ENCODE results near the gene PLD1.
"Not testable (repeated sequence)": the region's sequence is repeated elsewhere in the genome, so short reads cannot be mapped to it uniquely, and the experiment has no call there.

PLD1 gene, protein sequence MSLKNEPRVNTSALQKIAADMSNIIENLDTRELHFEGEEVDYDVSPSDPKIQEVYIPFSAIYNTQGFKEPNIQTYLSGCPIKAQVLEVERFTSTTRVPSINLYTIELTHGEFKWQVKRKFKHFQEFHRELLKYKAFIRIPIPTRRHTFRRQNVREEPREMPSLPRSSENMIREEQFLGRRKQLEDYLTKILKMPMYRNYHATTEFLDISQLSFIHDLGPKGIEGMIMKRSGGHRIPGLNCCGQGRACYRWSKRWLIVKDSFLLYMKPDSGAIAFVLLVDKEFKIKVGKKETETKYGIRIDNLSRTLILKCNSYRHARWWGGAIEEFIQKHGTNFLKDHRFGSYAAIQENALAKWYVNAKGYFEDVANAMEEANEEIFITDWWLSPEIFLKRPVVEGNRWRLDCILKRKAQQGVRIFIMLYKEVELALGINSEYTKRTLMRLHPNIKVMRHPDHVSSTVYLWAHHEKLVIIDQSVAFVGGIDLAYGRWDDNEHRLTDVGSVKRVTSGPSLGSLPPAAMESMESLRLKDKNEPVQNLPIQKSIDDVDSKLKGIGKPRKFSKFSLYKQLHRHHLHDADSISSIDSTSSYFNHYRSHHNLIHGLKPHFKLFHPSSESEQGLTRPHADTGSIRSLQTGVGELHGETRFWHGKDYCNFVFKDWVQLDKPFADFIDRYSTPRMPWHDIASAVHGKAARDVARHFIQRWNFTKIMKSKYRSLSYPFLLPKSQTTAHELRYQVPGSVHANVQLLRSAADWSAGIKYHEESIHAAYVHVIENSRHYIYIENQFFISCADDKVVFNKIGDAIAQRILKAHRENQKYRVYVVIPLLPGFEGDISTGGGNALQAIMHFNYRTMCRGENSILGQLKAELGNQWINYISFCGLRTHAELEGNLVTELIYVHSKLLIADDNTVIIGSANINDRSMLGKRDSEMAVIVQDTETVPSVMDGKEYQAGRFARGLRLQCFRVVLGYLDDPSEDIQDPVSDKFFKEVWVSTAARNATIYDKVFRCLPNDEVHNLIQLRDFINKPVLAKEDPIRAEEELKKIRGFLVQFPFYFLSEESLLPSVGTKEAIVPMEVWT

DNA sequence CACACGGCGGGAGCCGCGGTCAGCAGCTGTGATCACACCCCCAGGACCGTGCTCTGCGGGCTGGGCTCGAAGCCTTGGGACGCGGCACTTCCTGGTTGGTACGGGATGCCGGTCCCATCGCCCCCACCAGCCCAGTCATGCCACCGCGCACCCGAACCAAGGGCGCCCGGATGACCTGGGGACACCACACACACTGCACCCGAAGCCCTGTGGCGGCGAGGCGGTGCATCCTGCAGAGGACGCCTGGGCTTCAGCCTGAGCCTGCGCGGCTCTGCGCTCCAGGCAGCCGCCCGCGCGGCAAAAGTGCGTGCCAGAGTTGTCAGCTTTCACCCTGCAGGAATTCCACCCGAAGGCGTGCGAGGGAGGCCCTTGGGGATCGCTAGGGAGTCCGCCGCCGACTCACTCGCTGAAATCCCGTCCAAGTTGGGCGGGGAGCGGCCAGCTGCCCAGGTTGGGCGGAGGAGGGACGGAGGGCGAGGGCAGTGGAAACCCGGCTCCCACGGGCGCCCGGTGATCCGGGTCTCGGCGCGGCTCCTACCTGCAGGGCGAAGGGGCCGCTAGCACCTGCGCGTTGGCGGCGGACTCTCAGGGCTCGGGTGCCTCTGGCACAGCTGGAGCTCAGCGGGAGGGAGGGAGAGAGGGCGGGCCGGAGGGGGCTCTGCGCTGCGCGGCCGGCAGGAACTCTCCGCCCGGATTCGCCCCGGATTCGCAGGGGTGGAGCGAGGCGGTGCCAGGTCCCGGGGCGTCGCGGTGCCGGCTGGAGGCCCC is at the start of gene PLD1:
TSS of gene PLD1 (minus strand) at position 623 of the 768 bp plus-strand sequence. CDS start 72,432 bp downstream, outside the sequence.
- DNase-seq (ENCODE audit: low read depth) = peak; percentile 25

DNA sequence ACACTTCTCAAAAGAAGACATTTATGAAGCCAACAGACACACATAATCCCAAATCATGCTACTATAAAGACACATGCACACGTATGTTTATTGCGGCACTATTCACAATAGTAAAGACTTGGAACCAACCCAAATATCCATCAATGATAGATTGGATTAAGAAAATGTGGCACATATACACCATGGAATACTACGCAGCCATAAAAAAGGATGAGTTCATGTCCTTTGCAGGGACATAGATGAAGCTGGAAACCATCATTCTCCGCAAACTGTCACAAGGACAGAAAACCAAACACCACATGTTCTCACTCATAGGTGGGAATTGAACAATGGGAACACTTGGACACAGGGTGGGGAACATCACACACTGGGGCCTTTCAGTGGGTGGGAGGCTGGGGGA is 48.5 kb upstream of the PLD1 start:
- DNase-seq (ENCODE audit: low read depth) = not testable (repeated sequence)

DNA sequence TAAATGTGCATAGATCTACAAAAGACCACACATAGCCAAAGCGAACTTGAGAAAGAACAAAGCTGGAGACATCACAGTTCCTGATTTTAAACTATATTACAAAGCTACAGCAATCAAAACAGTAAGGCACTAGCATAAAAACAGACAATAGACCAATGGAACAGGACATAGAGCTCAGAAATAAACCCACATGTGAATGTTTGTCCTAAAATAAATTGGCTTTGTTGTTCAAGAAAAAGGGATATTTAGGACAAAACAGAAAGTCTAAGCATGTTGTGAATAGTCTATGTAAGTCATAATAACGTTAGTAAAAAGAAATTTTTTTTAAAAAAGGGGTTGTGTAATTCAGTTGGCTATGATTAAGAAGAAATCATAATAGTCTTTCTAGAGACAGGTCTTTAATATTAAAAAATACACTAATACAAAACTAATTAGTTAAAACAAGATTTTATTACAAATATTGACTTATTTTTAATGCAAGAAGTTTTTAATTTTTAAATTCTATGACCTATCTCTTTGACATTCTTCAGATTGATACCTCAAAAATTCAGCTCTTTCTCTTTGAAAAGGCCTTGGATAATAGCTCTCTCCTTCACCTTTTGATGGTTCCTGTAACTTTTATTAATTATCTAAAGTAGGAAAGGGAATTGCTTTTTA is 44.5 kb upstream of the PLD1 start:
- DNase-seq (ENCODE audit: low read depth) = no peak

DNA sequence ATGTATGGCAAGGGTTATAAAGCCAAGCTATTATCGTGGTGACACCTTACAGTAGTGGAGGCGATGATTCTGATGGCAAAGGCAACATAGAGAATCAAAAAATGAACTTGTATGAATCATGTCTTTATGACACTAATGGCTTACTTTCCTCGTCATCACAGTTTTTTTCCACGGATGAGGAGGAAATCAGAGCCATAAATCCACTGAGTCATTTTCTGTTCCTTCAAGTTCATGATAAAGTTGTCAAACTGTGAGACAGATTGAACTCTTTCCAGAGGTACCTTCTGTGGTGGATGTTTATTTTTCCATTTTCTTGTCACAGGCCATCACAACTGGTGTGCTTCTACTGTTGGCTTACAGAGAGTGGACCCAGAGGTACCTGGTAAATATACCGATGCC is 41.4 kb upstream of the PLD1 start:
- DNase-seq (ENCODE audit: low read depth) = no peak

DNA sequence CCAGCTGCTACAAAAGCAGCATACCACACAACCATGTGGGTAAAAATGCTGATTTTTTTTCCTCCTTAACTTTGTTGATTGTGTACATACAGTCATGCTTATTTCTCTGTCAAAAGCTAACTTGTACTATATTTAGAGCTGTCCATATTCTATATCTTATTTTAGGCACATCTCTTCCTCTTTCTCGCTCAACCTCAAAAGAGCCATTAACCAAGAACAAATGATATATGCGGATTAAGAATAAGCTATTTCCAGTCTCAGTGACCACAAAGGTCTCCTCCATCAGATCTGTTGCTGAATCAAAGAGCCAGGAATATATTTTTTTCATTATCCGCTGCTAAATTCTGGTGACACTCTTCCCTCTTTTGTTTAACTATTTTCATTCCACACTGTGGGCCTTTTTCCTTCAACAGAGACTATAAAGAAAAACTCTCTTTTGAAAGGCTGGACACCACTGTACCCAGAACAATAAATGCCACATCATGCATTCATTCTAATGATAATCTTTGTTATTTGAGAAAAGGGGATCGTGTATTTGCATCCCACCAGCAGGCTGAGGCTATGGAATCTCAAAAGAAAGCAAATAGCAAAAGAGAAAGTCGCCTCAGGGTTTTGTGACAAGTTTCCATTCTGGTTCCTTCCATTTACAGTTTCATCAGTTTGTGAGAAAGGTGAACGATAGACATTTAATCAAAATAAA is 40.8 kb upstream of the PLD1 start:
- no peak for DNase-seq (ENCODE audit: low read depth)

DNA sequence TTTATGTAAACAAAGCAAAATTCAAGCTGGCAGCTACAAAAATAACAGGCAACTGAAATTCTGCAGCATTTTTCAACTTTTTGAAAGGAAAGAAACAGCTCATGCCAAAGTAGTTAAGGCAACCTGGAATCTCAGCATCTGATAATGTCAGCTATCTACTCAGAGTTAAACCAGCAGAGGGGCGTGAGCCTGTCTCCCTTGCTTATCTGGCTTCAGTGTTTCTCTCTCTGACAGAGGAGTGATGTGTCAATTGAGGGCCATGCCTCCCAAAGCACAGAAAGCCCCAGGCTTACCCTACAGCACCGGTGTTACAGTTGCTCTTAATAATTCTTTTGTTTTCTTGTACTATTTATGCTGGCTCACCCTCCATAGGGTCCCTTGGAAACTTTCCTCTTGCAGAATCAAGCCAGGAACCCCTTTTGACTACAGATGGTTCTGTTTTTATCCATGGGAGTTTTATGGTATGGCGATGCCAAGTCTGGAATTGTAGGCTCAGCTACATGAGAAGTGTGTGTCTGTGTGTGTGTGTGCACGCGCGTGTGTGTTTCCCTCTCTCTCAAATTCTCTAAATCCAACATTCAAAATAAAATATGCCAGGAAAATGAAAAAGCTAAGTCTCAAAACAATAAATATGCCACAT is 40.2 kb upstream of the PLD1 start:
- no peak for DNase-seq (ENCODE audit: low read depth)

DNA sequence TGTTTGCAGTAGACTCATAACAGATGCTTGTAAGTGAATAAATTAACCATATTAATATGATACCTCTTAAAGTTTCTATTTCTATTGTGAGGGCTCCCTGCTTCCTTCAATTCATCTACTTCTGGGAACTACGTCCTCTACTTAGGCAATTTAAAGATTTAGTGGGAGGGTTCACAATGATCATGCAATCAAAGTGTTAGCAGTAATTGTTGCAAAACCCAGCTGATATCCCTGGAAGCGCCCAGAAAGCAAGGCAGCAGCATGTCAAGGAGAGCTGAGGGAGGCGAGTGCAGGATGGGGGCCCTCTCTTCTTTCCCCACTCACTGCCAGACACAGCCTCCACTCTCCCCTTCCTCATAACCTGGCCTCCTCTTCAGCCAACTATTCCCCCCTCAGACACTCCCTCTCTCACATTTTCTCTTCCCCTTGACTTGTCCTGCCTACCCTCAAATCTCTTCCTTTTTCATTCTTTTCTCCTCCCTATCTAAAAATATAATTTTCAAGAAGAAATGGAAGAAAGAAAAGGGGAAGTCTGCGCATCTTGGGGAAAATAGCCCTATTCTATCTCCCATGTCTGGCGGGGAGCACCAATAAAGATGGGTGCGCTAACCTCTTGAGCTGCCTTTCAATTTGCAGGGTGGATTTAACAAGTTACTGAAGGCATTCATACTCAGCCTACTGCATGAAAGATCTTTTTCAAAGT is 39.5 kb upstream of the PLD1 start:
- DNase-seq (ENCODE audit: low read depth) = no peak

DNA sequence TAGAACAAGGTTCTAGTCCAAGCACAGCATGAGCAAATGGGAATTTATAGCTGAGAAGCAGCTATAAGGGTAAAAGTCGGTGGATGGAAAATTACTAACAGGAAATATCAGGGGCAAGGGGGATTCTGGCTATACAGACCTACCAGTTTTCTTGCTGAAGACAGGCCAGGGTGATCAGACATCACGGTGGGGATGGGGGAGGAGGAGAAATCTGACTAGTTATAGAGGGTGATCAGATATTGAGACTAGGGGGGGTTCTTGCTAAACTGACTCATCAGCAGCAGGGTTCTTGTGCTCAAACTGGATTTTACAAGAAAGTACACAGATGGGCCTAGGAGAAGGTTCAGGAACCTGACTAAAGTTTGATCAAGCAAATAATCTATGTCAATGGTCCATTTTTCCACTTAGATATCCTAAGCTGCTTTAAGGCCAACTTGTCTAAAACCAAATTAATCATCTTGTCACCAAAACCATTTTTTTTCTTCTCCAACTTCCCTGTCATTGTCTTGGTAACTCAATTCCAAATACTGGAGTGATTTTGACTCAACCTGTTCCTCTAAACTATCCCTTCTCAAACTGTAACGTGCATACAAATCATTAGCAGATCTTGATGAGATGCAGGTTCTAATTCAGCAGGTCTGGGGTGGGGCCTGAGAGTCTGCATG is 37.4 kb upstream of the PLD1 start:
- DNase-seq (ENCODE audit: low read depth) = no peak

DNA sequence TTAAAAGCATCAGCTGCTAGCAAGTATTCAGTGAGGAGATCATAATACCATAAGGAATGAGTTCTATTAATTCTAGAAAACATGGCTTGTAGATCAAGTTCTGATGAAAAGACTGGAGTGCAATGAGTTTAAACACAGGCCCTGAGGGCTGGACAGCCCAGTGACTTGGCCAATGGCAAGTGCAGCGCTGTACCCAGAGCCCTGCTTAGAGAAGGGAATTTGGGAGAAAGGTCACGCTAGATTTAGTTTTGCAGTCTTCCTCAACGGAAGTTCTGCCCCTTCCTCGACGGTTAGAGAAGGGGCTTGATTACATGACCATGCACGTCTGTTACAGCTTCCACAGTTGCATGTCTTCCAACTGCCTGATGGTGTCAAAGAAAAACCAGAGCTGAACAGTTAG is 36.9 kb upstream of the PLD1 start:
- DNase-seq (ENCODE audit: low read depth) = no peak

DNA sequence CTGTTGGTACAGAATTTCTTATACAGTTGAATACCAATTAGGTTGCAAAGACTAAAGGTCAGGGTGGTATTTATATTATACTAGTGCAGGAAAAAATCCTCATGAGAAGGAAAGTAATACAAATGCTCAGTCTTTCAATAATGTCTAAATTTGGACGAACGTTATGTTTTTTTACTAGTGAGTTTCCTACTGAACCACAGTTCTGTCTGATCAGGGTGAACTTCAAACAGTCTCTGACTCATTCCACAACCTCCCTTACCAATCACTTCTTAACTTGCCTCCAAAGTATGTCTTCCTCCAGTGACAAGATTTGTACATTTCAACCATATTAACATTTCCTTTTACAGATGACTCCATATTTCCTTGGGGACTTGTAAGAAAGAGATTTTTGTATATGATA is 36.3 kb upstream of the PLD1 start:
- DNase-seq (ENCODE audit: low read depth) = no peak

DNA sequence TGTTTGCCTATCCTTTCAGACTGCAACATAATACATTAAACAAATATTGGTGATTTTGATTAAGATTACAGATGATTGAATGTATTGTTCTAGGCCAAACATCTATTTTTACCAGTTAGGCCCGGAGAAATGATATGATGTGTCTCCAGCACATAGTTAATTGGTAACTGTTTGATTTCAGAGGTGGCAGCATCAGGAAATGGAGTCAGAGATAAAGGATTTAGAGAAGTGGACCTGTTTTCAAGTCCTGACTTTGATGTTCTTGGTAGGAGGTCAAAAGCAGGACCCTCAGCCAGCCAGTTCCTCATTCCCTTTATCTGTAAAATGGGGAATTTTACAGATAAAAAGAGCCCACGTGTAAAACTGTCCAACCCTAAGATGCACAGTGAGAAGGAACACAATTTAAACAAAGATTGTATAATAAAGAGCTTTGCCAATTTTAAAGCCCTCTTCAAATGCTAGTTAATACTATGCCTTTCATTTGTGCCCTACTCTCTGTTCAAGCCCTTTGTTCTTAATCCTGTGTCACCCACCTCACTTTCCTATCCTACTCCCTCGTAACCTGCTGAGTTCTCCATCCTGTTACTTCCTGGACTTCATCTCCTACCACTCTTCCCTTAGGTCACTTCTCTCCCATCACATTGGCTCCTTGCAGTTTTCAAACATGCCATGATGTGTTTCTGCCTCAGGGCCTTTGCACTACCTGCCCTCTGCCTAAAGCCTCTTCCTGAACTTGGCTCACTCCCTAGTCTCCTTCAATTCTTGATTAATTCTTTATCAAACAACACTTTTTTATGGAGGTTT is 35.4 kb upstream of the PLD1 start:
- no peak for DNase-seq (ENCODE audit: low read depth)

DNA sequence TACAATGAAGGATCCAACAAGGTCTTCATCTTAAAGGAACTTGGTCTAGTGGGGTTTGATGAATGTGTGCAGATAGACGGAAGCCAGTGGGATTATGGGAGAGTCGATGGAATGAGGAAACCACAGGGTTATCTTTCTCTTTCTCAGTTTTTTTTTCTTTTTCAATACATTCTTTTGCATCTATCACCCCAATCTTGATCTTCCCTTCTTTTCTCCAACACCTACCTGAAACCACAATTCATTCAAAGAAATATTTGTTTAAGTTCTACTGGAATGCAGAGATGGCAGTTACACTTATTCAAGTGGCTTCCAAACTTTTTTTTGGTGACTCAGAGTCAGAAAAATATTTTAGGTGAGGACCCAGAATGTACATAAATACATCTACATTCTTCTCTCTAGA is 34.6 kb upstream of the PLD1 start:
- DNase-seq (ENCODE audit: low read depth) = no peak

DNA sequence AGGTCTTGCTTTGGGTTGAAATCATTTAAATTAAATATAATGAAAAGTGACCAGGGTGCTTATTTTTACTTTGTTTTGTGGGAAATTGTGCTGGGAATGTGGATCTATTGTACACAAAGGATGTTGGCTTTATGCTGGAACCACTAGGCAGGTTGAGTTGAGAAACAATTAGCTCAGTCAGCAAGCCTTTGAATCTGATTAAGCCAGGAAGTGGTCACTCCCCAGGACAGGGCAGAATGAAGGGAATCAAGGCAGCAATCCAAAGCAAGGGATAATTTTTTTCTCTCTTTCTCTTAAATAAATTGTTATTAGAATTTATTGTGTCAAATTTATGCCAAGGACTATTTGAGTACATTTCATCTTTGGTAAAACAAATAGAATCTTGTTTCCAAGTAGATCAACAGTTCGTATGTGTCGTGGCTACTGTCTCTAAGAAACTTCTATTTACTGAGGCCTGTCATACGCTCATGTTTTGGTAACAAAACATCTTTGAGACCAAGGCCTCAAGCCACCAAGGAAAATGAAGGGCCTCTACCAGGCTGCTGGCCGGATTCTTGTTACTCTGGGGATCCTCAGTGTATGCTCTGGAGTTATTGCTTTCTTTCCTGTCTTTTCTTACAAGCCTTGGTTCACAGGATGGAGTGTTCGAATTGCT is 32.7 kb upstream of the PLD1 start, which contains the start of gene TMEM212:
TSS of gene TMEM212 (plus strand) at position 486 of the 655 bp plus-strand sequence. CDS start at position 521, 35 bp downstream.
- DNase-seq (ENCODE audit: low read depth) = no peak

DNA sequence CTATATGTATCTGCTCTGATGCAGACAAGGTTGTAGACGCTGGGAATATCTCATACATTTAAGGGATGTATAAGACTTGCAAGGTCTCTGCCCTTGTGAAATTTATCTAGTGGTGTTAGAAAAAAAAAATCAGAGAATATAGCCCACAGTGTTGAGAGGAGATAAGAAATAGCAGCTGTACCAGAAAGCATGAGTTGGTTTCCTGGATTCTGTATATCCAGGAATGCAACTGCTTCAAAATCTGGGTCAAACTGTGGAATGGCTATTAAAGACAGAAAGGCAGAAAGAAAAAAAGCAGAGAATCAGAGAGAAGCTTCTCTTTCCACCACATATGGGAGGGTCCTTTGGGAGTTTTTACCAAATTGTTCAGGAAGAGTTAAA is 31.3 kb upstream of the PLD1 start:
- DNase-seq (ENCODE audit: low read depth) = no peak

DNA sequence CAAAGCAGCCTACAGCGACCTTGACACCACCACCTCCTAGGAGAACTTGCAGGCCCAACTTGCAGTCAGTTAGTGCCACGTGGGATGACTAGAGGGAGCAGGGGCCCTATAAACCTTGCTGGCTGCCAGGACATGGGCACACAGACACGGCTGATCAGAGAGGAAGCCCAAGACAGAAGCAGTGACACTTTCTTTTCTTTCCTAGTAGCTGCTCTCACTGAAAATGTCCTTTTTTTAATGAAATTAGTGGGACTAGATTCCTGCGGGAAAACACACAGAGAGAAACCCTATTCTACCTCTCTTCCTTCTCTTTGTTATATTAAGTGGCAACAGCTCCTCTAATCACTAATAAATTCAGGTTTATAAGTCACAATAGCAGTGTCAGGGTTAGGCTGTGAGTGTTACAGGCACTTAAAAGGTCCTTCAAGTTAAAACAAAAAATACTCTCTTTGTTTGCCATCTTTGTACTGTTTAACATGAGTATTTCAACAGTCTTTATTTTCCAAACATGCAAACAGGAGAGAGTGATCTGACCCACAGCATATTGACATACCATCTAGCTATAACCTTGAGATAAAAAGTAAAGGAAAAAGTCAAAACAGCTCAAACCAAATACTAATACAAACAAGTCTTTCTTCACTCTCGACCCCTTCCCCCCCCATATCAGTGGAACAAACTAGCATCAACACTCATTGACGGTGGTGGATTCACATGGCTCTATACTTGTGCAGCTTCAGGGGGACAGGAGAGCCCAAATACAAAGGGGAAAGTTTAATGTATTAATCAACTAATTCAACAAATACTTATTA is 30.7 kb upstream of the PLD1 start:
- DNase-seq (ENCODE audit: low read depth) = no peak

DNA sequence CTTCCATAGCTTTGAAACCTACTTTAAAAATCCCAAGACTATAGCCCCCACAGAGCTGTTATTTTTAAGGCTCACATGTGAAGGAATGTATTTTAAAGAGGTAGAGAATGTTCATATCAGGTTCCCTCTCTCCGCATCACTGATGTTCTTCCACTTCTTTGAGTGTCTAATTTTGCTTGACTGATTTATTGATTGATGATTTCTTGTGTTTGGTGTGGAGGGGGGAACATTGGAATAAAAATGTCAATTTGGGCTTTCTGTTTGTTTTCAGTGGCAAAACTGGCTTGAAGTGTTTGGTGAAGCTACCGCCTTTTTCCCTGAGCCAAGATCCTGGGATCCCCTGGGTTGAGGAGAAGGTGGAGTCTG is 30.1 kb upstream of the PLD1 start:
- no peak for DNase-seq (ENCODE audit: low read depth)

DNA sequence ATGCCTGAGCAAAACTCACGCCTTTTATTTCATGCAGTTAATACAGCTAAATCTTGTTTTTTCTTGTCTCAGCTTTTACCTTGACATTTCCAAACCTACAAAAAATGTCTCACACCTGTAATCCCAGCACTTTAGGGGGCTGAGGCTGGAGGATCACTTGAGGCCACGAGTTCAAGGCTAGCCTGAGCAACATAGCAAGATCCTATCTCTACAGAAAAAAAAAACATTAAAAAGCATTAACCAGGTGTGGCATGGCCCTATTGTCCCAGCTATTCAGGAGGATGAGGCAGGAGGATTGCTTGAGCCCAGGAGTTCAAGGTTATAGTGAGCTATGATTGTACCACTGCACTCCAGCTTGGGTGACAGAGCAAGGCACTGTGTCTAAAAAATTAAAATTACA is 29.0 kb upstream of the PLD1 start:
- no peak for DNase-seq (ENCODE audit: low read depth)

Data from T-helper 22 cell (primary cell).